H1 (cell line): ENCODE measurements around the gene SURF1. TPM values are rescaled to one million over a fixed set of nuclear protein-coding genes. Genes with fewer than 3 reads are reported as not detected.

Experiments used
- EZH2 ChIP-seq: fragments of 200-600 bp; sonication (generic); IDR thresholded peaks from 2 replicates; pipeline ENCODE4 v1.7.1; 2012; ENCODE audit warnings: low read depth, mild to moderate bottlenecking, moderate library complexity, low read length, inconsistent platforms; ENCODE audit not compliant: severe bottlenecking
- POLR2A ChIP-seq, 2 experiments: IDR thresholded peaks; 1 replicate in 1 of 2; 2 replicates in 1 of 2; pipeline ENCODE4 v1.6.1; 2011; ENCODE audit warnings: low read depth in 2 of 2, low read length in 2 of 2, mild to moderate bottlenecking in 2 of 2; ENCODE audit errors: control extremely low read depth in 1 of 2
- SUZ12 ChIP-seq: fragments of 200-600 bp; sonication (generic); IDR thresholded peaks from 2 replicates; pipeline ENCODE4 v1.6.1; 2012; ENCODE audit warnings: mild to moderate bottlenecking, inconsistent platforms, low read length, moderate library complexity, mixed read lengths
- polyA plus RNA-seq, 7 experiments: library from polyadenylated mRNA; depleted of rRNA in 3 of 7; stranded (reverse) in 5 of 7; unstranded in 2 of 7; fragments of >200 nt in 5 of 7; fragments of 200-250 nt in 2 of 7; gene quantifications; 1 replicate in 5 of 7; 2 replicates in 1 of 7; 4 replicates in 1 of 7; pipeline versions ENCODE4 v1.2.1 to v1.2.3, GENCODE V29; 2011 to 2013; ENCODE audit warnings: missing spikeins in 2 of 7, mixed read lengths in 2 of 7
- total RNA-seq: library from RNA; stranded (reverse); fragmentation: NEBNext Ultra II Directional; extraction: Animal tissue kit (Norgen Biotek cat#: 25700); gene quantifications from 2 replicates; pipeline ENCODE4 v1.2.1, GENCODE V29; 2021

The SURF1 gene
- total and polyA plus RNA-seq, 2 of the 8 experiments (the other 6 are each of a cell fraction or from before 2014, with no cell fraction given), result 43.1 to 44.7 TPM

GRCh38 chr9:133369422-133369821, 13.1 kb upstream of the SURF1 start (continued):
- TF ChIP-seq SUZ12 (no peak), EZH2 (no peak), POLR2A (IDR thresholded peaks at IDR 0.05; ENCODE audit: control extremely low read depth in 1 of 2, low read depth in 2 of 2, low read length in 2 of 2) (no peak)
